ENCODE data around the gene MAP7D3. TPM values are rescaled to one million over a fixed set of nuclear protein-coding genes. Genes with fewer than 3 reads are reported as not detected.

MAP7D3 gene
- total and polyA plus RNA-seq, 2 of the 4 experiments (the other 2 are of a cell fraction), result 10.0 to 23.8 TPM

GRCh38 chrX:136220540-136220939, 30.7 kb downstream of the MAP7D3 start:
- Histone ChIP-seq H4K20me1 (ENCODE audit: insufficient read depth, low read length) (no peaks in the 10 kb centered on the region), H3K4me3 (ENCODE audit: insufficient read depth, low read depth, low read length) (no peak overlapping the region), H2AK5ac (ENCODE audit: low read depth, low read length) (no peak overlapping the region), H3K27ac (ENCODE audit: insufficient read depth, low read length) (no peak overlapping the region), H3K56ac (ENCODE audit: extremely low read depth, insufficient read depth, low read length) (no peak overlapping the region), H3K23ac (ENCODE audit: low read depth, low read length) (no peak overlapping the region), H3K79me1 (ENCODE audit: low read depth in 1 of 2, low read length in 2 of 2) (no peaks in the 10 kb centered on the region), H3K4me1 (ENCODE audit: control insufficient read depth, insufficient read depth, low read length) (peaks cover 3% of the 10 kb centered on the region; the same call in 1 of the 2 replicates), H4K8ac (ENCODE audit: low read depth in 2 of 2, low read length in 2 of 2) (no peak overlapping the region), H2BK15ac (ENCODE audit: low read depth, low read length) (no peak overlapping the region), H3K18ac (ENCODE audit: low read depth, low read length) (no peak overlapping the region), H3K4ac (ENCODE audit: low read depth, low read length) (no peak overlapping the region), H4K5ac (ENCODE audit: low read depth, low read length) (no peak overlapping the region), H2AK9ac (replicated peaks; ENCODE audit: low read depth, low read length, poor library complexity) (no peak overlapping the region), H3K4me2 (ENCODE audit: low read depth, low read length) (no peak overlapping the region), H2AFZ (replicated peaks; ENCODE audit: low read length, poor library complexity) (no peak overlapping the region), H2BK20ac (ENCODE audit: low read depth, low read length) (no peak overlapping the region), H3K14ac (replicated peaks; ENCODE audit: low read depth, low read length) (no peak overlapping the region), H4K91ac (ENCODE audit: insufficient read depth, low read depth, low read length) (no peak overlapping the region), H3K27me3 (ENCODE audit: control insufficient read depth, insufficient read depth, low read length) (no peaks in the 10 kb centered on the region), H2BK5ac (ENCODE audit: low read depth, low read length, poor library complexity, severe bottlenecking) (no peak overlapping the region), H3K9me3 (ENCODE audit: control insufficient read depth, insufficient read depth, low read length) (no peaks in the 10 kb centered on the region), H3K36me3 (ENCODE audit: control insufficient read depth, insufficient read depth, low read length) (peaks cover 14% of the 10 kb centered on the region), H3K9ac (ENCODE audit: low read depth, low read length) (no peak overlapping the region), H3K9me1 (ENCODE audit: insufficient read depth, low read length) (peaks cover 3% of the 10 kb centered on the region; the same call in 1 of the 2 replicates), H2BK120ac (ENCODE audit: low read depth, low read length) (no peak overlapping the region)
- dilution Hi-C loops (cut with HindIII; ENCODE audit: low sequenced_read_pairs, unreplicated experiment) (no loop called here), intact Hi-C loops (cut with micrococcal nuclease) (no loop called here), in situ Hi-C loops (cut with MboI; ENCODE audit: low sequenced_read_pairs) (no loop called here)
- no peak for TF ChIP-seq NFE2L2 (IDR thresholded peaks at IDR 0.05; ENCODE audit: low read depth, low read length)
- CTCF ChIA-PET, result no interaction called here
- BruUV-seq (replicated peaks), result no TSS peak
- no CpG with 5 or more reads among the region's 4 CpGs for WGBS, 2 experiments (ENCODE audit: extremely low coverage in 2 of 2, insufficient read length in 1 of 2)
- POLR2A ChIA-PET (ENCODE audit: unreplicated experiment), result no interaction called here
- ATAC-seq (ENCODE audit: low read depth), result no peak
- no peak for DNase-seq
